Measurements from ENCODE around the gene NUP188. TPM values are rescaled to one million over a fixed set of nuclear protein-coding genes. Genes with fewer than 3 reads are reported as not detected.
"Not testable (repeated sequence)": the region's sequence is repeated elsewhere in the genome, so short reads cannot be mapped to it uniquely, and the experiment has no call there.

The NUP188 gene
- total RNA-seq, 2 experiments from 2014 or later, result 136 to 139 TPM

DNA sequence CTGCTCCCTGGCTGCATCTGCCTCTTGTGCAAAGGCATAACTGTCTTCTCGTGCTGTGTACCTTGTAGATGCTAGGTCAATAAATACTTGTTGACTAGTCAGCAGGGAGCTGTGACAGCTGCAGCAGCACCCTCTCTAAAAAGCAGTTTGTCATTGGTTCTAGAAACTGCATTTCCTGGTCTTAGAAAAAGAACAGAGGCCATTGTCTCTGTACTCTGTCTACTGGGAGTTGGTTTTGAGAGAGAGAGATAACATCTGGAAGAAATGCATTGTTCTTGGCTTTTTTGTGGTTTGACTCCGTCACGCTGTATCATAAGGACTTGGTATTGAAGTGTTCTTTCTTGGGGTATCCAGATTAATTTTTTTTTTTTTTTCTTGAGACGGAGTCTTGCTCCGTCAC lies 48.3 kb downstream of the NUP188 start:
- CTCF ChIA-PET, result no interaction called here
- POLR2A ChIA-PET, result no interaction called here

DNA sequence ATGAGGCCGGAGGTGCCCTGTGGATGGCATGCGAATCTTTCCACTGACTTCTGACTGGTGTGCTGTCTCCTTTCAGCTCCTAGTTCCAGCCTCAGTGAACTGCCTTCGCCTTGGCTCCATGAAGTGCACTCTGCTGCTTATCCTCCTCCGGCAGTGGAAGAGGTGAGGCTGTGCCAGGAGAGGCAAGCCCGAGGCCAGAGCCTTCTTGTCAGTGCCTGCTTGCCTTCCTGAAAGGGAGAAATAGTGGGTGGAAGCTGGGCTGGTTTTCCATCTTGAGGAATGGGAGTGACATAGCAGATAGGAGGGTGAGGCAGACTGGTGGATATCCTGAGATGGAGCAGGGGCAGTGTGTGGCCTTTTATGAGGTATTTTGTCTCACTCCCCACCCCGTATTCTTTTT lies 51.0 kb downstream of the NUP188 start:
- ChIA-PET POLR2A (no interaction called here), CTCF (interaction anchor here (1.1 kb wide), 1 partner anchor 11 kb away, joined by 3 read pairs; no protein-coding TSS in a partner anchor)

DNA sequence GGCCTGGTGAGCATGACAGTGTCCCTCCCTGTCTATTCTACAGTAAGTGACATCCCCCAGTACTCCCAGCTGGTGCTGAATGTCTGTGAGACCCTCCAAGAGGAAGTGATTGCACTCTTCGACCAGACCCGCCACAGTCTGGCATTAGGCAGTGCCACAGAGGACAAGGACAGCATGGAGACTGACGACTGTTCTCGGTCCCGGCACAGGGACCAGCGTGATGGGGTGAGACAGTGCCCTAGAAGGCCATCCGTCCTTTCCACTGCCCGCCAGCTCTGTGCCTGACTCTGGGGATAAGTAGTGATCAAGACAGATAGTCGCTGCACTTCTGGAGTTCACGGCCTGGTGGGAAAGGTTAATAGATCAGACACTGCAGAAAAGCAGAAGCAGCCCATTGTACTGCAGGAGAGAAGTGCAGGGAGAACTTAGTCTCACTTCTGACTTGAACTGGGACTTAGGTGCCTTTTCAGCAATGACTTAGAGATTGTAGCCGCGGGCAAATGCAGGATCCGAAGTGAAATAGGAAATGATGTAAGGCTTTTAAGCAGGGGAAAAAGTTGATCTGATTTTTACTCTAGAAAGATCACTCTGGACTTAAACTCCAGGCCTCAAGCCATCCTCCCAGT lies 52.2 kb downstream of the NUP188 start:
- POLR2A ChIA-PET, result no interaction called here
- CTCF ChIA-PET, result interaction anchor here (1.1 kb wide), 1 partner anchor 10 kb away, joined by 3 read pairs; no protein-coding TSS in a partner anchor

DNA sequence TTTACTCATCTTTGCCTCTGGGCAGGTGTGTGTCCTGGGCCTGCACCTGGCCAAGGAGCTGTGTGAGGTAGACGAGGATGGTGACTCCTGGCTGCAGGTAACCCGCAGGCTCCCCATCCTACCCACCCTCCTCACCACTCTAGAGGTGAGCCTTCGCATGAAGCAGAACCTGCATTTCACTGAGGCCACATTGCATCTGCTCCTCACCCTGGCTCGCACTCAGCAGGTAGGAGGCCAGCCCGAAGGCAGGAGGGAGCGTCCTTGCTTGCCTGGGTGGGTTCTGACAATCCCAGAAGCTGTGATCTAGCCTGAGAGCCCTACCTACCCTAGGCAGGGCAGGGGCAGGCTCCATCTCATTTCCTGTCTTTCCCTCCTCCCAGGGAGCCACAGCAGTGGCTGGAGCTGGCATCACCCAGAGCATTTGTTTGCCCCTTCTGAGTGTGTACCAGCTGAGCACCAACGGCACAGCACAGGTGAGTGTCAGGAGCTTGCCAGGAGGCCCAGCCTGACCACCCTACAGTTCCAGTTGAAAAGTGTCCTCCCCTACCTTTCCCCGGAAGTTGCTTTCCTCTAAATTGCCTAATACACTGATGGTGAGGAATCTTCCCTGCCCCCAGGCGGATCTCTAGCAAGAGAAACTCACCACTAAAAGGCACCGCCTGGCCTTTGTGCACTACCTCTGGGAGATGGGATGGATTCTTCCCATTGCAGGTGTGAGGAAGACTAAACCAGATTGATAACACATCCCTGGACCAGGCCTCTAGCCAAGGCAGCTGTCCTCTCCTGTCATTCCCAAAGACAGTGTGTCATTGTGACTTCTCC lies 54.2 kb downstream of the NUP188 start:
- CTCF ChIA-PET, result no interaction called here
- POLR2A ChIA-PET, result no interaction called here

DNA sequence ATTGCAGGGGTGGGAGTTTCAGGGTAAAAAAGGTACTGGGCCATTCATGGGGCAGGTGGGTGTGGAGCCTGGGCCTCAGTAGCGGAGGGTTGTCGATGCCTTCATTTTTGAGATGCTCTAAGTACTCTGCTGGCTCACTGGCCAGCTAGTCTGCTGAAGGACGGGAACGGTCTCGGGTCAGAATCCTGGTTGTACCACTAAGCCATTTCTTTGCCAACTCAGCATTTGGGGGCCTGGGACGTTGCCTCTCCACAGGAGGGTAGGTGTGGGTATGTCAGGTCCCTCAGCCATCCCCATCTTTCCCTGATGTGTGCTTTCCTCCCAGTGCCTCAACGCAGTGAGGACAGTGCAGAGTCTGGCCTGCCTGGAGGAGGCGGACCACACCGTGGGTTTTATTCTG lies 55.5 kb downstream of the NUP188 start:
- ChIA-PET CTCF (no interaction called here), POLR2A (no interaction called here)

DNA sequence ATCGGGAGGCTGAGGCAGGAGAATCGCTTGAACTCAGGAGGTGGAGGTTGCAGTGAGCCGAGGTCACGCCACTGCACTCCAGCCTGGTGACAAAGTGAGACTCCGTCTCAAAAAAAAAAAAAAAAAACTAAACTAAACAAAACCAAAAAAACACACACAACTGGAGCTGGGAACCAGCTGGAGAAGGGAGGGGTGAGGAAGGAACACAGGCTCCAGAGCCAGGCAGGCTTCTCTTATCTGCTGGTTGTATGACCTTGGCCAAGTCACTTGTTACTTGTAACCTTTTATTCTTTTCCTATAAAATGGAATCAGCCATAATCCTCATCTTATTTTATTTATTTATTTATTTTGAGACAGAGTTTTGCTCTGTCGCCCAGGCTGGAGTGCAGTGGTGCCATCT lies 56.7 kb downstream of the NUP188 start:
- POLR2A ChIA-PET, result interaction anchor here (1.2 kb wide), 1 partner anchor 32 kb away, joined by 4 read pairs; the partner anchor contains the start of gene MIGA2
- CTCF ChIA-PET, result not testable (repeated sequence)

DNA sequence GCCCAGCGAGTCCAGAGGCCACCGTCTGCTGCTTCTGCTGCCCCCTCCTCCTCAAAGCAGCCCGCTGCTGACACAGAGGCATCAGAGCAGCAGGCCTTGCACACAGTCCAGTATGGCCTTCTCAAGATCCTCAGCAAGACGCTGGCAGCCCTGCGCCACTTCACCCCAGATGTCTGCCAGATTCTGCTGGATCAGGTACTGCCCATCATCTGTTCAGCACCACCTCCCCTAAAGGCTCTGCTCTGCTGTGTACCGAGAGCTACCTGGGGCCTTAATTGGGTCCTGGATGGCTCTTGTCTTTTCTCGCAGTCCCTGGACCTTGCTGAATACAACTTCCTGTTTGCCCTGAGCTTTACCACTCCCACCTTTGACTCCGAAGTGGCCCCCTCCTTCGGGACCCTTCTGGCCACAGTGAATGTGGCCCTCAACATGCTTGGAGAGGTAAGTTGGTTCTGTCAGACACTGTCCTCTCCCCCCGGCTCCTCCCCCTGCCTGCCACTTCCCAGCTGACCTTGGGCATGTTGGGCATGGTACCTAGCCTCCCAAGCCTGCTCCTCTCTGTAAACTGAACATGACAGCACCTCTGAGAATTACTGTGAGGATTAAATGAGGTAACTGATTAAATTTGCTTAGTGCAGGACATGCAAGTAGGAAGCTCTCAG lies 58.0 kb downstream of the NUP188 start:
- ChIA-PET CTCF (interaction anchor here (0.6 to 1.3 kb wide), 4 partner anchors 21 to 184 kb away, joined by 3 to 4 read pairs (median 4); no protein-coding TSS in a partner anchor), POLR2A (interaction anchor here (0.5 kb wide), 1 partner anchor 14 kb away, joined by 4 read pairs; no protein-coding TSS in a partner anchor)

DNA sequence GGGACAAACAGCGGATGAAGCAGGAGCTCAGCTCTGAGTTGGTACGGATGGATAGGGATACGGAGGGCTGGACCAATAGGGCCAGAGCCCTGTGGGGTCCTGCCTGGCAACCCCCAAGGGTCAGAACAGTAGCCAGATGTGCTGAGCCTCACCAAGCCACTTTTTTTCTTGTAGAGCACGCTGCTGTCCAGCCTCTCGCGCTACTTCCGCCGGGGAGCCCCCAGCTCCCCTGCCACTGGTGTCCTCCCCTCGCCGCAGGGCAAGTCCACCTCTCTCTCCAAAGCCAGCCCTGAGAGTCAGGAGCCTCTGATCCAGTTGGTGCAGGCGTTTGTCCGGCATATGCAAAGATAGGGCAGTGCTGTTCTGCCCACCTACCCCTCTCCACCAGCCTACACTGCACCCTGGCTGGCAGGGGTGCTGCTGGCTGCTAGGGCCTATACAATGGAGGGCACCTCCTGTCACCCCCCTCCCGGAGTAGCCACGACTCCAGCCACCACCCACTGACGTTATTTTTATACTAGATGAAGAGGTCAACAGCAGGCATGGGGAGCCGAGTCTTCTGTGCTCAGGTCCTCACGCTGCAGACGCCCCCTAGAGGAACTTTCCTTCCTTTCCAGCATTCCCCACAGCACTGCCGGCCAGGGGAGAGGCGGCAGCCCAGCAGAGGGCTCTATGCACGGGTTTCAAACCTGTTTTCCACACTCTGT lies 59.0 kb downstream of the NUP188 start:
- CTCF ChIA-PET, result interaction anchor here (0.6 to 1.3 kb wide), 6 partner anchors 22 to 385 kb away, joined by 3 to 4 read pairs (median 3); no protein-coding TSS in a partner anchor
- POLR2A ChIA-PET, result interaction anchor here (0.5 kb wide), 1 partner anchor 15 kb away, joined by 4 read pairs; no protein-coding TSS in a partner anchor

DNA sequence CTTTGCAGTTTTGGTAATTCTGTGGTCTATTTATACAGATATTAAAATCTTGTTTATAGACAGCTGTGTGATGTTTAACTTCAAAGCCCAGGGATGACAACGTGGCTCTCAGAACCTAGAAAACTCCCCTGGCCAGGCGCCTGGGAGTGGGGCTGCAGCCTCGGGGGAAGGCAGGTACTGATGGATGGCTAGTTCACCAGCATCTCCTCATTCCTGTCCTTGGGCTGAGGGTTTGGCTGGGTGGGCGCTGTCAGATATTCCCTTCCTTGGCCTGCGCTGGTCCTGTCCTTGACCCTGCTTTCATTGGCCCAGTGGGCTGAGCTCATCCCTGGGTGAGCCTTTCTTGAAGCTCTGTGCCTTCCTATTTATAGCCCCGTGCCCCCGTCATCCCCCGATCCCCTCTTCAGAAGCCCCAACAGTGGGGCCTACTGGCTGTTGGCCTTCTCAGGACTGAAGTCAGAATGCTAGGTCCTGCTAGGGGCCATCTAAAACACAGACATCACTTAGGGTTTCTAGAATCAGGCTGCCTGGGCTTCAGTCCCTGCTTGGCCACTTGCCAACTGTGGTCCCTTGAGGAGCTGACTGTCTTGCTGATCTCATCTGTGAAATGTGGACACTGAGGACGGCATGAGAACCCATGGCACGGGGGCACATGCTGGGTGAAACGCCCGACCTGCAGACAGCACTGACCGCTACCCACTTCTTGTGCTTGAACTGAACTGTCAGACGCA lies 59.7 kb downstream of the NUP188 start:
- ChIA-PET POLR2A (no interaction called here), CTCF (interaction anchor here (0.6 to 1.1 kb wide), 3 partner anchors 57 to 385 kb away, joined by 3 read pairs; no protein-coding TSS in a partner anchor)

DNA sequence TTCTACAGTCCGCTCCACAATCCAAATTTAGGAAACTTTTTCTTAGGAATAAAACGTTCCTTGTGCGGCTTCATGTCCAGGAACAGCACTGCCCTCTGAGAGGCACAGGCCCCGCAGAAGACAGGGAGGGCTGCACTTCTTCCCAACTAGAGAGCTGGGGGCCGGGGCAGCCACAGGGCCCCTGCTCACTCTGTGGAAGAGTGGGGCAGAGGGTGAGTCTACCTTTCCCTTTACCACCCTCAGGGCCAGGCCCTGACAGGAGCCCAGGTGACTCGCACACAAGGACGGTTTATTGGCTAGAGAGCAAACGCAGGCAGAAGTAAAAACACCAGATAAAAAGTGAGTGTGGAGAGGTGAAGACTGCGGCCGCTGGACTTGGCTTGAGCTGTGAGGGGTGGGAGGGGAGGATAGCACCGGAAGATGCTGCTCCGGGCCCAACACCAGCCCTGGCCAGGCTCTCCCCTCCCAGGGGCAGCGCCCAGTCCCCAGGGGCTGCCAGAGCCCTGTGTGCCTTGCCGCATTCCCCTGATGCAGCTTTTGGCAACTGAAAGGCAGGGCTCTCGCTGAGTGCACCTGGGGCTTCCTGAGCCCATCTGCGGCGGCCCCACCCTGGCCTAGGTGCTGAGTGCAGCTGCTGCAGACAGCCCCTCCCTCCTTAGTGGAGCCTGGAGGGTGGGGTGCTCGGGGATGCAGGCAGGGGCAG lies 60.4 kb downstream of the NUP188 start:
- CTCF ChIA-PET, result interaction anchor here (0.7 to 1.1 kb wide), 2 partner anchors 58 to 386 kb away, joined by 3 read pairs; no protein-coding TSS in a partner anchor
- POLR2A ChIA-PET, result no interaction called here

DNA sequence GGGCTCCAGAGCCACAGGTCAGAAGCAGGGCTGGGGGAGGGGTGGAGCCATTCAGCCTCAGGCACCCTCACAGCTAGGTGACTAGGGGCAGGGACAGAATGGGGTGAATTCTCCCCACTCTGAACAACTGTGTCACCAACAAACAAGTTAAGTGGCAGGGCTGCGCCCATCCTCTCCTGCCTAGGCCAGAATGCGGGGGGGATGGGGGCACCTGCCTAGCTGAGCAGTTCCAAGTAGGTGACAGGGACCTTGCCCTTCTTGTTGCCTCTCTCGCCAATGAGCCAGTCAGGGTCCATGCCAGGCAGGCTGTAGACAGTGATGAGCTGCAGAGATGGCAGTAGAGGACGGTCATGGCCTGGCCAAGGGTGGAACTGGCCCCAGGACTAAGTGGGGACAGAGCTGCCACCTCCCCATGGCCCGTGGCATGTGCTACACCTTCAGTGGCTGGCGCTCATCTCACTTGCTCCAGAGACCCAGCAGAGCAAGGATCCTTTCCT lies 61.0 kb downstream of the NUP188 start:
- ChIA-PET CTCF (no interaction called here), POLR2A (no interaction called here)

DNA sequence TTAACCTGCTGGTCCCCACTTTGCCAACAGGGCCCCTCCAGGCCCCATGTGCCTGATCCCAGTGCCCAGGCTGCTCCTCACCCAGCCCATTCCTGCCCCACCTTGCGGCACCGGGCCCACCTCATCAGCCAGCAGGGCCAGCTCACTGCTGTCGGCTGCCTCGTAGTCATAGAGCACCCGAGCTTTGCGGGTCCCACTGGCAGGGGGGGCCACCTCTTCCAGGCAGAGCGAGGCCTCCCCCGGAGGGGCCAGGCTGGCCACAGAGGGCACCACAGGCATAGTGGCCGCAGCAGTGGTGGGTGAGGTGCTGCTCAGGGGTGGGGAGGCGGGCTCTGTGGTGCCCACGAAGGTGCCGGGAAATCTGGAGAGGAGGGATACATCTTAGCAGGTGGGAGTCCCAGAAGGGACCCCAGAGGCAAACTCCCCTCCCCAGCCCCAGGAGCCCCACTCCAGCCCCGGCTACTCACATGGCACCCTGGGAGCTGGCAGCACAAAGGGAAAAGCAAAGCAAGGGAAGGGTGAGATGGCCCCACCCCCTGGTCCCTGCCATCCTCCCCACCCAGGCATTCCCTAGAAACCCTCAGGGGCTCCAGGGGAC lies 61.6 kb downstream of the NUP188 start:
- CTCF ChIA-PET, result interaction anchor here (1.0 kb wide), 1 partner anchor 10 kb away, joined by 3 read pairs; no protein-coding TSS in a partner anchor
- POLR2A ChIA-PET, result no interaction called here

DNA sequence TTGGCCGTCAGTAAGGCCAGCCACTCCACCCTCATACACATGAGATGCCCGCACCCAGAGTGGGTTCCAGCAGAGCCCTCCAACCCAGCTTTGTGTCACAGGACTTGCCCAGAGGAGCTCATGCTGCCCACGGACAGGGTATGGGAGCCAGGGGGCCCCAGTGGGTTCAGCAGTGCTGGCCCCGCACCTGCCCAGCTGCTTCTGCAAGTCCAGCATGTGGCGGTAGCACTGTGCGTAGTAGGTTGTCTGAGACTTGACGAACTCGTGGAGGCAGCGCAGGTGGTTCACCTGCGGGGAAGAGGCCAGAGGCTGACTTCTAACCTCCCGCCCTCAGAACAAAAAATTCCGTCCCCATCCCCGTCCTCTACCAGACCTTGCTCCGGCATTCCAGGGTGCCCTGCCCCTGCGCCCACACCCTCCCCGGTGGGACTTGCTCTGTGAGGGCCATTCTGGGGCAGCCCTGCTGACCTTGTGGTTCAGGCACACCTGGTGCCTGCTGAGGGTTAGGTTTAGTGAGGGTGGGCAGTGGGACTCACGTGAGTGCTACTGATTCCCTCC lies 62.2 kb downstream of the NUP188 start:
- ChIA-PET CTCF (interaction anchor here (1.0 kb wide), 1 partner anchor 11 kb away, joined by 3 read pairs; no protein-coding TSS in a partner anchor), POLR2A (no interaction called here)

DNA sequence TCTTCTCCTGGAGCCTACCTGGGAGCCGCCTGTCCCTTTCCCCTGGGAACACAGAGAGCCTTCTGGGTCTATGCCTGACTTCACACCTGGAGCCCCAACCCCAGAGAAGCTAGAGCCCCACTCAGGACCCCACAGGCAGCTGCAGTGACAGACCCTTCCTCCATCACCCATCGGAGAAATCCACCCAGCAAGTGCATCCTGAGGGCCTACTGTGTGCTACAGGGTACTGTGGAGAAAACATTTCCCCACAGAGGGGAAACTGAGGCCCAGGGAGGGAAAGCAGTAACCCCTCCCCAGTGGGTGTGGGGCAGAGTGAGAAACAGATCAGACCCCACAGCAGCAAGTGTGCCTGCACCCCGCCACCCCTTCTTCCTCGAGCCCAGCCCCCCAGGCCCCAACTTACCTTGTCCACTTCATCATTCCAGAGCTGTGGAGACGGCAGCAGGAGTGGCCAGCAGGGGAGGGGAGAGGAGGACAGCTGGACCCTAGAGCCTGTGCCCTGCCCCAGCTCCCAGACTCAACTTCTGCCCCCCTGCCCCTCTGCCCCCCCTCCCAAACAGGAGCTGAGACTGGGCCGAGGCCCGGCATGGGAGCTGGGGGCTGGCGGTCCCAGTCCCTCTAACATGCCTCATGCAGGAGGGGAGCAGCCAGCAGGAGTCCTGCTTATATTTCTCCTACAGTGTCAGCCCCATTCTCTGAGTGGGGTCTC lies 62.9 kb downstream of the NUP188 start:
- ChIA-PET POLR2A (no interaction called here), CTCF (no interaction called here)

DNA sequence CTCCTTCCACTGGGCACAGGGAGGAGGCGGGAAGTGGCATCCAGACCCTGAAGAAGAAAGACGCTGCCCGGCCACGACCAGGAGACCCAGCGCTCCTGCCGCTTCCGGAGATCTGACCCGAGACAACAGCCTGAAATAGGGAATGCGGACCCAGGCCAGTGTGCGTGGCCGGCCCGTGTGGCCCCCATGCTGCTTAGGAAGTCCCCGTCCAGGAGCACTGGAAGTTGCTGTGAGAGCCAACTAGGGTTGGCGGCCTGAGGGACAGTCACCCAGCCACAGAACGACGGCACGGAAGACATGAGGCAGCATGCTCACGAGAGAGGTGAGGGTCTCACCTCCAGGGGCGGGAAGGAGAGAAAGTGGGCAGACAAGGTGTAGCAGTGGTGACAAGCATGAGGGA lies 63.7 kb downstream of the NUP188 start:
- ChIA-PET CTCF (no interaction called here), POLR2A (no interaction called here)

DNA sequence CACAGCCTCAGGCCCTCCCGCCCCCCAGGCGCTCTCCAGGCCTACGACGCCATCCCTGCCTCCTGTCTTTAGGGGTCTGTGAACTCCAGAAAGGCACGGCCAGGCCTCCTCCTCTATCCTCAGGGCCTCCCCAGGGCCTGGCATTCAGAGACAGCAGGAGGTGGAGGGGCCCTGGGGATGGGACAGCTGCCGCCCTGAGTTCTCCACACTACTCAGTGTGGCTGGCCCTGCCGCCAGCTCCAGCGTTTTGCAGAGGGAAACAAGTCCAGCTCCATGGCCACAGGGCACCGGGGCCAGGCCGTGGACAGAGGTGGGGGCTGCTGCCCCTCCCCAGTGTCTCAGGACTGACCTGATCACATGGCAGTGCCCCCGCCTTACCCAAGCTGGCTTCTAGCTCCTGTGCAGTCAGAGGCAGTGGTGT lies 64.3 kb downstream of the NUP188 start:
- CTCF ChIA-PET, result no interaction called here
- POLR2A ChIA-PET, result no interaction called here

DNA sequence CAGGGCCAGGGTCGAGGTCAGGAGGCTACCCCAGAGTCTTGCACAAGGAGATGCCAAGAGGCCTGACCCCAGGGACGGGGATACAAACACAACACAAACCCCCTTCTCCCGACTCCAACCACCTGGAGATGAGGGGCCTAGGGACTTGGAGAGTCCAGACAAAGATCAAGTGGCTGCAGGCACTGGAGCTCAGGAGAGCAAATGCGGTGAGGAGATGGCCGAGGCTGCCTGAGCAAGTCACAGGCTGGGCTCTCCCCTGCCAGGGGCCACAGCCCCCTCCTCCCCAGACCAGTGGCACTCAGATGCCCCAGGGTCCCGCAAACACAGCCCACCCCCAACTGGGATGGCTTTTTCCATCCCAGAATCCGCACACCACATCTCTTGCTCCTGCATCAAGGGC lies 64.8 kb downstream of the NUP188 start:
- ChIA-PET CTCF (no interaction called here), POLR2A (no interaction called here)
